ENCODE measurements around the gene SPAG17.
"Not testable (repeated sequence)": the region's sequence is repeated elsewhere in the genome, so short reads cannot be mapped to it uniquely, and the experiment has no call there.

SPAG17 gene

DNA sequence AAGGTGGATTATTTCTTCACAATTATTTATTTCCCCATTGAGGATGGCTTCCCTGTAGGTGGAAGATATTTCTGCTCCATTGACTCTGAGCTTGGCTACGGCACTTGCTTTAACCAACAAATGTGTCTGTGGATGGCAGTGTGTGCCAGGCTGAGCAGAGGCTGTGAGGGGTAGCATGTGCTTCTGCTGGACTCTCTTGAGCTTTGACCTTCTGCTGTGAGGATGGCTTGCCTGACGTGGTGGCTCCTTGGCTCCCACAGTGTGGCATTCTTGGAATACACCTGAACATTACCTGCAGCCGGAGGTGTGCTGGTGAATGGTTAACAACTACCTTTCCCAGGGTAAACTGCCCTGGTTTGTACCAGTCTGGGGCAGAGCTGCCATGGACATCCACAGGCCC lies 208.6 kb downstream of the SPAG17 start:
- DNase-seq (ENCODE audit: low read depth) = no peak

DNA sequence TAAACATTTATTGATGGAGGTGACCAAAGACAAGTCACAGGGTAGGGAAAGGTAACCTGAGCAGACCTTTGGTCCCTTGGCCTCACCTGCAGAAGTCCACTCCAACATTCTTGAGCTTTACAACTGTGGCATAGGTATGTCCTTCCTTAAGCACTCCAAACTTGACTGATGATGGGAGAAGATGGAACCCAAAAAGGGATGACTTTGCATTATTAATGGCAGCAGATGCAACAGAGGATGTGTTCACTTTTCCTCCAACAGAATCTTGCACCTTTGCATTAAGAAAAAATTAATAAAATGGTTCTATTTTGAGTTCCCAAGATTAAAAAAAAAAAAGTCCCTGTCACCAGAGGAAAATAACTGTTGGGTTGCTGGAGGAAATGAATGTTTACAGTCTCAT lies 213.3 kb downstream of the SPAG17 start:
- DNase-seq (ENCODE audit: low read depth) = no peak

DNA sequence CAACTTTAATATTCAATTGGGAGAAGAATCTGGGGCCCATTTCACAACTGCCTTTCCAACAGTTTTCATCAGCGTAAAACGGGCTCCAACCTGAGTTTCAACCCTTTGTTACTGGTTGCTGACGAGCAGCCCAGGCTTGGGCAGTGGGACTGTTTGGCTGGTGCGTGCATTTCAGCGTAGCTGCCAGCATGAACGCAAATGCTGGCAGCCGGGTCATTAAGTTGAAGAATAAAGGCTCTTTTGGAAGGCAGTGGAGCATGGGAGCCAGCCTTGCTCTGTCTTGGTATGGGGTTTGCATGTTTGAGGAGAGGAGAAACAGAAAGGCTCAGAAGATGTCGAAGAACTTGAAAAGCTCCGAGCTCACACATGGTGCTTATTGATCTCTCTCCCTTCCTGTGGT lies 214.8 kb downstream of the SPAG17 start:
- no peak for DNase-seq (ENCODE audit: low read depth)

DNA sequence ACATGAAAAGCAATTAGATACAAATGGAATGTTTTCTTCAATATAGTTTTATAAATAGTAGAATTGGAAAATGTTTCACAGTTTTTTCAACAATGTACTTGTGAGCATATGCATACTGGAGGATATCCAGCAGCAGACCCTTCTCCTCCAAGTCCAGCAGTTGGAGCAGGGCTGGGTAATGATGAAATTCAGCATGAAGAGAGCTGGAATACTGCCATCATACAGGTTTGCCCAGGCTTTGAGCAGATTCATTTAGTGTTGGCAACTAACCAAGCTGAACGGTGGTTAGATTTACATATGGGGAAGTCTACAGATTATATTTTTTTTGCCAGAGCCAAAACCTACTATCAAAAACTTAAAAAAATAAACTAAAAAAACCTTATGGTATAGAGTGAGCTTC lies 217.1 kb downstream of the SPAG17 start:
- DNase-seq (ENCODE audit: low read depth) = no peak

DNA sequence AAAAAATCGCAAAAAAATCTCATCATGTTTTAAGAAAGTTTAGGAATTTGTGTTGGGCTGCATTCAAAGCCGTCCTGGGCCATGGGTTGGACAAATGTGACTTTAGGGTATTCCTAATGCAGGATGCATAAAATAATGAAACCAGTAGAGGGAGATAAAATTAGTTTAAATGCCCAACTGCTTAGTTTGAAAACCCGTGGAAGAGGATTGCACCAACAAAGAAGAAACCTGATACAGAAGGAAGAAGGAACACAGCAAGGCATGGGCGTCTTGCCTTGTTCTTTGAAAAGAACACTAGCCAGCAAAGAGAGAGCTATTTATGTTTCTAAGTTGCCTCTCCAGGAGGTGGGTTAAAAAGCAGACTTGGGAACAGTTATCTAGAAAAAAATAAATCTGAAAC lies 217.6 kb downstream of the SPAG17 start:
- no peak for DNase-seq (ENCODE audit: low read depth)

DNA sequence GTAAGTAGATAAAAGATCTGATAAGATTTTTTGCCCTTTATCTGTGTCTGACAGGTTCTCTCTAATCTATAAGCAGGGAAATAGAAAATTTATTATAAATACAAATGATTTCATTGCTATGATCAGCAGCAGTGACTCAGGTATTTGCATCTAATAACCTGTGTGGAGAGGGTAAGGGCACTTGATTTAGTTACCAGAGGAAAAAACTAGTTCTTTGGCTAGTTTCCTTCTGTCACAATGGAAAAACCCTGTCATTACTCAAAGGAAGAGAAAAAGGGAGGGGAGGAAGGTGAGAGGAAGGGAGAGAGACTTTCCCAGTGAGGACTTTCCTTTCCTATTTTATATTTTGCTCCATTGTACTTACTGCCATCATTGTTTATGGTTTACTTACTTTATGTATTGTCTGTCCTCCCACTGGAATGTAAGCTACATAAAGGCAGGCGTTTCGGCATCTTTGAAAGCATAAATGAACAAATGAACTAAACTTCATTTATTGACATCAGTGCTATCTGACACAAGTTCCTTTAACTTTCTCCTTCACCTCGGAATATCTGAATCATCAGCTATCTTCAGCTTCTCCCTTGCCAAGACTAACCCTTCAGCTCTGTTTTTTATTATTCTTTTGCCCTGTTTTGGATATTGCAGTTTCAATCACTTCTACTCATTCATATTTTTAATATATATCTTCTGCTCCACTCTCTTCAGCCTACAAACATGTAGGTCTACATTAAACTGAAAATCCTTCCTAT lies 220.6 kb downstream of the SPAG17 start:
- no peak for DNase-seq (ENCODE audit: low read depth)

DNA sequence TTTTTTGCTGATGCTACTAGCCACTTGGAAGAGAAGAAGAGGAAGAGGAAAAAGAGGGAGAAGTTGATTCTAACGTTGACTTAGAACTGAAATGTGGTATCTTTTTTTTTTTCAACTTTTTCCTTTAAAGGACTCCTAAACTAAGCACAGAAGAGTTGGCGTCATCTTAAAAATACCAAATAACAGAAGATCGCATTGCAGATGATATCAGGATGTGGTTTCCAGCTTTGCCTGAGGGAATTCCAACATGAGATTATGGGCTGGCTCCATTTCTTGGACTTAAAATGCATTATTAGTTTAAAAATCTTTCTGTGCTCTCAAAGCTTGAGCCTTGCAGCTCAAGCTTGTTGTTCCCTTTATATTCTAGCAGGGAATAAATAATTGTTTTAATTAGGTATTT lies 225.7 kb downstream of the SPAG17 start:
- no peak for DNase-seq (ENCODE audit: low read depth)

DNA sequence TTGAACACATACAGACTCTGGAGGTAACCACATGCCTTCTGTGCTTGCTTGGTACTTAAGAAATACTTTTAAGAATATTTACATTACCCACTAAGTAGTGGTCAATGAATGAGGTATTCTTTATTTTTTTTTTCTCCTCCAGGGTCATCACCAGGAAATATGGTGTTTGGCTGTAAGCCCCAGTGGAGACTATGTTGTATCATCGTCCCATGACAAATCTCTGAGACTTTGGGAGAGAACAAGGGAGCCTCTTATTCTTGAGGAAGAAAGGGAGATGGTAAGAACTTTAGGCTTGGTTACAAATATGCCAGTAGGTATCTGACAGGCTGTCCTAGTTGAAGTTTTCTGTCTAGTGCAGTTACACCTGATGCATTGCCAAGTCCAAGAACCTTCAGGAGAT lies 232.6 kb downstream of the SPAG17 start:
- DNase-seq (ENCODE audit: low read depth) = no peak

GRCh38 chr1:117942293-117942692 lies 242.7 kb downstream of the SPAG17 start:
- DNase-seq (ENCODE audit: low read depth) = no peak

DNA sequence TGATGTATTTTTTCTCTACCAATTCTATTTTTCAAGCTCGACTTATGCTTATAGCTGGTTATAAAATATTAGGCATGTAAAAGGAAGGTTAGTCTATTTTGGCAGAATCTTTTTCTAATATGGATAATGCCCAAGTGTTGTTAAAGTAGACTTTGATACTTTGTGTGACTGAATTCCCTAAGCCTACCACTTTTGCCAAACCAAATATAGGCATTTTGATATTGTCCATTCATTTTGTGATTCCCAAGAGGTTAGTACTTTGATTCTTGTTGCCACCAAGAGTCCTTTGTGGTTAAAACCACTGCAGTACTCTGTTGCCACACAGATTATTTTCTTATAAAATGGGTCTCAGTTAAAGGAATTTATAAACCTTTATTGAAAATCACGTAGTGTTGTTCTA lies 251.3 kb downstream of the SPAG17 start:
- no peak for DNase-seq (ENCODE audit: low read depth)

GRCh38 chr1:117932576-117932975 lies 252.5 kb downstream of the SPAG17 start:
- no peak for DNase-seq (ENCODE audit: low read depth)

DNA sequence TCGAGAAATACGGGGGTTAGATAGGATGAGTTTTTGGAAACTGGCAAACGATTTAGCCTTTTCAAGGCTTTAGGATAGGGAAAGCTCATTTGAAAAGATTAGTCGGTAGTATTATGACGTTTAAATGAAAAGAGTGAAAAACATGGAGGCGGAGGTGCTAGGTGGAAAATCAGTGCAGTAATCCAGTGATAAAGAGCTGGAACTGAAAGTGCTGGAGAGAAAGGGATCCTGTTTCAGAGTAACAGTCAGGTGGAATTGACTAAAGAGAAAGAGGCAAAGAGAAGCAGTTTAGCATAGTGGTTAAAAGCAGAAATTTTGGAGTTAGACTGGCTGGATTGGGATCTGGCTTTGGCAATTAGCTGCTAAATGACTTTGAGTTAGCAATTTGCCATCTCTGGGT lies 254.5 kb downstream of the SPAG17 start:
- no peak for DNase-seq (ENCODE audit: low read depth)

- DNase-seq (ENCODE audit: low read depth) = peak; percentile 0
These were observed 254.9 kb downstream of the SPAG17 start for GRCh38 chr1:117930173-117930447.

DNA sequence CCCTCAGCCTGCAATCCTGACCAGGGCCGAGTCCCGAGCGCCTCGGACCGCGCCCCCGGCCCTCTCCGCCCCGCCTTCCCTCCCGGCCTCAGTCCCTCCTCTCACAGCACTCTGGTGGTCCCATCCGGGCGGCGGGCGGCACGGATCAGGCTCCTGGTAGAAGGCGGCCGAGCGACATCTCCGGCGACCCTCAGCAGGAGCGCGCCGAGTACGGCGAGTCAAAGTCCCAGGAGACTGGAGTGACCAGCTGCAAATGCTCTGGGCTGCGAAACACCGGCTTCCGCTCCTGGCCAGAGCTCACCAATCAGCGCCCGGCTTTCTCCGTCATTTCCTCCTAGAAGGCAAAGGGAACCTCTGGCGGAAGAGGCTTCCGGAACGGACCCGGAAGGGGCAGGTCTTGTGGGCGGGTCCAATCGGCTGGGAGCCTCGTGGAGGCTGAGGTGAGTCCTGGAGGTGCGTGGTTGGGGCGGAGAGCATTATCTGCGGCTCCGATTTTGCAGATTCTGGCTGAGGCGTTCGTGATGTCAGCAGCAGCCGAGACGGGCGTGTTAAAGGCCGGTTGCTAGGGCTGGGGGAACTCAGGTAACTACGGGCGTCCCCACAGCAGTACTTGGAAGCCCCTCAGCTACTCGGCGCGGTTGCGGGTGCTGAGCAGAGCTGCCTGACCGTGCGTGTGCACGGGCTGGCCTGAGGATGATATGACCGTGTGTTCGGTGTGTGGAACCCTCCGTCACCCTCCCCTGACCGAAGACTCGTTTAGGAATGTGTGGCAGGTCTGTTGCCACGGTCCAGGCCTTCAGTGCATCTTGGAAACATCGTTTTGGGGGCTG lies 255.5 kb downstream of the SPAG17 start, which contains the start of the genes GDAP2 and WDR3:
Gene GDAP2, minus strand, starts transcription at position 279 of the 830 bp plus-strand sequence. CDS start 9,264 bp downstream, outside the sequence.
Gene WDR3, plus strand, starts transcription at position 397 of the 830 bp plus-strand sequence. CDS start 3,581 bp downstream, outside the sequence.
- peak; percentile 90 for DNase-seq (ENCODE audit: low read depth)

DNA sequence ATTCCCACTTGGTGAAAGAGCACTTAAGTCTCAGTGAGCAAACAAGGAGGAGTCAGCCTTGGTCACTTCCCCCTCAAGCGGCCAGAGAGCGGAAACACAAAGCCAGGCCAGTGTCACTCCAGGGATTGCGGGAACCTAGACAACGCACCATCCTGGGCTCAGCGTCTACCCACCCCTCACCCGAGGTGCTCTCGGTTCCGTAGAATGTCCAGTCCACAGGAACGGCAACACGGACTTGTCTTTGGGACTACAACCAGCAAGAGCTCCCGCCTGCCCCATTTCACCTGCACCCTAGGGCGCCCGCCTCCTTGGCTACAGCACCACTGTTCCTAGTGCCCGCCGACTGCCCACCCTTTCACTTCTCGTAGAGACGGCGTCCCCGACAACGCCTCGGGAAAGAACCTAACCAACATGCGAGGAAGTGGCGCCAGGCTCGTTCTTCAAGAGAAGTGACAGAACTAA lies 256.1 kb downstream of the SPAG17 start:
- DNase-seq (ENCODE audit: low read depth) = no peak

DNA sequence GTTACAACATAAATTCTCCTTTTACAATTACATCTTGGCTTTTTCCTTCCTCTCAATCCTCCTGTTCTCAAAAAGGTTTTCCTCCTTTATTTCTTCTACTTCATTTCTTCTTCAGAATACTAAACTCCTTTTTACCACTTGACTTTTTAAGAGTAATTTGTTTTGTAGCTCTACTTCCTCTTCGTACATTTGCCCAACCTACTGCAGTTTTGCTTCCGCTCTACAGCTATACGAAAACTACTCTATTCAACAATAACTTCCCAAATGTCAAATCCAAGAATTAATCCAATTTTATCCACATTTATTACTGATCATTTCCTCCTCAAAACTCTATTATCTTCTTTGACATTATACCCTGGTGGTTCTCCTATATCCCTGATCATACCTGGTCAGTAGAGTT lies 259.0 kb downstream of the SPAG17 start:
- no peak for DNase-seq (ENCODE audit: low read depth)

DNA sequence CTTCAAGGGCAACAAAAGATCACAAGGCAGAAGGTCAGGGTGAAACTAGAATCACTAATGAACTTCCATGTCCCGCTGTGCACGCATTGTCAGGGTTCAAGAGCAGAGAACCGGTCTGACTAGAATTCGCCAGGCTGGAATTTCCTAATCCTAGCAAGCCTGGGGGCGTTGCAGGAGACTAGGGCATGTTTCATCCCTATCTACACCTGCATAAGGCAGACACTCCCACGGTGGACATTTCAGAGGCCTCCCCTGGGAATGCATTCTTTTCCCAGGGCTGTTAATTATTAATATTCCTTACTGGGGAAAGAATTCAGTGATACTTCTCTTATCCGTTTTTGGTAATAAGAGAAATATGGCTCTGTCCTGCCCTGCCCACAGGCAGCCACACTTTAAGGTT lies 262.3 kb downstream of the SPAG17 start:
- not testable (repeated sequence) for DNase-seq (ENCODE audit: low read depth)

DNA sequence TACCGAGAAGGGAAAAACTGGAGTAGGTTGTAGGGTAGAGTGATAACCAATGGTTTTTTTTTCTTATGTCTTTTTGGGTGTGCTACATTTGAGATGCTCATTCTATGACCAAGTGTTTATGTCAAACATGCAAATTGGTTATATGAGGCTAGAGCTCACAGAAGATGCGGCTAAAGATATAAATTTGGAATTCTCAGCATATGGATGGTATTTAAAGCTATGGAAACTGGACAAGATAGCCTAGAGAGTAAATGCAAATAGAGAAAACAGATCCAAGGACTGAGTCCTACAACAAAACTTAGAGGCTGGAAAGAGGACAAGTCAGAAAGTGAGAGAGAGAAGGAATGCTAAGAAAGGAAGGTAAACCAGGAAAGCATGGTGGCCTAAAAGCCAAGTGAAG lies 263.0 kb downstream of the SPAG17 start:
- DNase-seq (ENCODE audit: low read depth) = no peak

DNA sequence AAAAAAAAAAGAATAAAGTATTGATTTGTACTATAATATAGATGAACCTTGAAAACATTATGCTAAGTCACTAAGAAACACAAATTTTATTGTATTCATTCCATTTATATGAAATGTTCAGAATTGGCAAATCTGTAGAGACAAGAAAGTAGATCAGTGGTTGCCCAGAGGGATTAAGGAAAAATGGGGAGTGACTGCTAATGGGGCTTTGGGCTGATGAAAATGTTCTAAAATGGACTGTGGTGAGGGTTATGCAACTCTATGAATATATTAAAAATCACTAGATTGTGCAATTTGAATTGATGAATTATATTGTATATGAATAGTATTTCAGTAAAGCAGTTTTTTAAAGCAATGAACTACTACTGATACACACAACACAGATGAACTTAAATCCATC lies 265.7 kb downstream of the SPAG17 start:
- no peak for DNase-seq (ENCODE audit: low read depth)

DNA sequence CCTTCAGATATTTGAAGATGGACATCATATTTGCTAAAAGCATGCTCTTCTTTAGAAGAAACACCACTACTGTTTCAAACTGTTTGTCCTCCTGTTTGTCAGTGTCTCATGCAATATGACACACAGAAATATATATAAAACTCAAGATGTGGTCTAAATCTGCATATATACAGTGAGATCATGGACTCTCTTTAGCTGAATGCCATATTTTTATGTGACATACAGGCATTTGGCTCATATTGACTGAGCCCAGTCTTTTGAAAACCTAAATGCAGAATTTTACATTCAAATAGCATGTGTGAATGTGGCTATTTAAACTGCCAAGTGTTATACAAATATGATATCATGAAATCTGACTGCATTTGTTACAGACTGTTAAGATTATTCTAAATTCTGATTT lies 274.0 kb downstream of the SPAG17 start:
- no peak for DNase-seq (ENCODE audit: low read depth)

DNA sequence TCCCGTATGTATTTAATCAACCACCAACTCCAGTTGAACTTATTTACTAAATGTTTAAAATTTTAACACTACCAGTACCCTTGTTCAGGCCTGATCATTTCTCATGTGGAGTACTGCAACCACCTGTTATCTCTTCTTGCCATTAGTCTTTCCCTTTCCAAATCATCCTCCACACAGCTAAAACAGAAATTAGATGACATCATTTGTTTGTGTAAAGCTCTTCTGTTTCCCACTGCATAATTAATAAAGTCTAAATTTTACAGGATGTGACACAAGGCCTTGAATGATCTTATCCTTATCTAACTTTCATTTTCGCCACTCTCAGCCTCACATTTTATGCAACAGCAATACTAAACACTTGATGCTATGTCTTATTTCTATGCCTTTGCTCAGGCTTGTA lies 280.0 kb downstream of the SPAG17 start:
- DNase-seq (ENCODE audit: low read depth) = no peak

DNA sequence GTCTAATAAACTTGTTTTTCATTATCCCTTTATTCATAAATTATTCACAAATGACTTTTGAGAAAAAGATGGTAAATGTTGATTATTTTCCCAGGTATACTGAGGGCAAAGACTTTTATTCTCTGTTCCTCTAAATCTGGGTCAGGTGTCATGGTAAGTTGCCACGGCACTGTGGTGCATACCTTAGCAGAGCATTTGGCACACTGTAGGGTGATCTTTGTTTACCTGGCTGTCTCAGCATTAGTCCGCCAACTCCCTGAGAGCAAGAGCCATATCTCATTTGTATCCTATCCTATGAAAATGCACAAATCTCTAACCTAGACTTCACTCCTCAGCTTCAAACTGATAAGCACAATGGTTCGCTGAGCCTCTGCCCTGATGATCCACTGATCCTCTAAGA lies 280.5 kb downstream of the SPAG17 start:
- no peak for DNase-seq (ENCODE audit: low read depth)
